Tibial nerve (tissue), 4 donors: Measurements from ENCODE around the gene HEBP1.

Experiments
- CTCF ChIP-seq, 5 experiments: fragments of 200-600 bp in 3 of 5; fragments of 450-650 bp in 2 of 5; sonication (generic) in 3 of 5; IDR thresholded peaks; one replicate each; pipeline ENCODE4 v1.5.1; 2016 to 2019; ENCODE audit warnings: antibody characterized with exemption in 5 of 5, mild to moderate bottlenecking in 3 of 5, moderate library complexity in 2 of 5
- EP300 ChIP-seq, 2 donors: sonication (generic); formaldehyde crosslinking; IDR thresholded peaks; one replicate each; pipeline ENCODE4 v1.6.1; 2017; ENCODE audit warnings: antibody characterized with exemption in 2 of 2, mild to moderate bottlenecking in 1 of 2
- POLR2A ChIP-seq, 2 donors: fragments of 450-650 bp; IDR thresholded peaks; one replicate each; pipeline ENCODE4 v1.6.1; 2017; ENCODE audit warnings: antibody characterized with exemption in 2 of 2, mild to moderate bottlenecking in 2 of 2, moderate library complexity in 2 of 2

GRCh38 chr12:12997156-12997555, 2.9 kb downstream of the HEBP1 start:
- no peak for TF ChIP-seq CTCF (IDR thresholded peaks at IDR 0.05)
- no peak for TF ChIP-seq POLR2A (IDR thresholded peaks at IDR 0.05)
- TF ChIP-seq EP300 (IDR thresholded peaks at IDR 0.05) = no peak
